ENCODE measurements around the gene ATF7IP2. TPM values are rescaled to one million over a fixed set of nuclear protein-coding genes. Genes with fewer than 3 reads are reported as not detected.

The ATF7IP2 gene
- total and polyA plus RNA-seq, 7 experiments from 2014 or later: 56.5 to 304 (median 75.1) TPM

DNA sequence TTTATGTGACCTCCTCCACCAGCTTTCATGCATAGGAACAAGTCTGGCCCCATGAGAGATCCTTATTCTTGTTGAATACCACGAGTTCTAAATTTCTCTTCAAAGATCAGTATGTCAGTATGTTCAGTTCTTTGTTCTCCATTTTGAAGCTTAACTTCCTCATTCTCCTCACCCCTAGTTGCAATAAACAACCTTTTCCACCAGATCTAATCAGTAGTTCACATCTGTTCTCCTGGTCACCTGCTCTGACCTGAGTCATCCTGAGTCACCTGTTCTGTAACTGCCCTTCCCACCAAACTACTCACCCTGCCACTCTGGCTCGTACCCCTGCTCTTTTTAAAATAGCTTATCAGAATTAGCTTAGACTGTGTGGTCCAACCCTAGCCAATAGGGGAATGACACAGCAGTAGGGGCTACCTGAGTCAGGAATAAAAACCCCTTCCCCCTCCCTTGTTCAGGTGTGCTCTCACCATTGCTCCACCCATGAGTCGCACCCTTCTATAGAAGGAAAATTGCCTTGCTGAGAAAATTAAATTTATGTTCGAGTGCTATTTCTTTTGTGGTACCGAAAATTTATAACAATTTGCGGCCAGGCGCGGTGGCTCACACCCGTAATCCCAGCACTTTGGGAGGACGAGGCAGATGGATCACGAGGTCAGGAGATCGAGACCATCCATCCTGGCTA is 100.0 kb downstream of the ATF7IP2 start:
- Histone ChIP-seq H3K27me3 (ENCODE audit: control insufficient read depth in 2 of 2, insufficient read depth in 2 of 2, low read length in 2 of 2) (no peaks in the 10 kb centered on the region), H3K4me3 (ENCODE audit: low read length) (no peak overlapping the region), H3K27ac (ENCODE audit: low read depth, low read length) (no peak overlapping the region), H3K36me3 (ENCODE audit: control insufficient read depth in 2 of 3, insufficient read depth in 3 of 3, low read length in 3 of 3) (peaks cover 0 to 19% (median 0%) of the 10 kb centered on the region in 3 experiments), H3K9me3 (ENCODE audit: control insufficient read depth in 2 of 3, low read length in 3 of 3) (peaks cover 0 to 43% (median 0%) of the 10 kb centered on the region in 3 experiments), H3K4me1 (ENCODE audit: control insufficient read depth in 2 of 2, insufficient read depth in 2 of 2, low read length in 2 of 2) (no peaks in the 10 kb centered on the region)
- Mint-ChIP-seq H3K27ac (peak overlapping the region in 1 of 9 donors; percentile 22), H3K4me1 (no peaks in the 10 kb centered on the region), H3K36me3 (peaks cover 5 to 46% (median 33%) of the 10 kb centered on the region in 5 donors), H3K9me3 (peaks cover 9 to 62% (median 23%) of the 10 kb centered on the region in 11 donors), H3K27me3 (peaks cover 0 to 3% (median 0%) of the 10 kb centered on the region in 5 donors), H3K4me3 (no peak overlapping the region)
- ChIA-PET CTCF (no interaction called here), POLR2A (no interaction called here)
- DNase-seq (no peak), ATAC-seq (no peak)
- intact Hi-C loops (cut with micrococcal nuclease): no loop called here

GRCh38 chr16:10490141-10490540 is 104.3 kb downstream of the ATF7IP2 start:
- Histone ChIP-seq H3K27ac (ENCODE audit: low read depth, low read length) (no peak overlapping the region), H3K4me3 (ENCODE audit: low read length) (no peak overlapping the region), H3K36me3 (ENCODE audit: control insufficient read depth in 2 of 3, insufficient read depth in 3 of 3, low read length in 3 of 3) (no peaks in the 10 kb centered on the region), H3K4me1 (ENCODE audit: control insufficient read depth in 2 of 2, insufficient read depth in 2 of 2, low read length in 2 of 2) (no peaks in the 10 kb centered on the region), H3K27me3 (ENCODE audit: control insufficient read depth in 2 of 2, insufficient read depth in 2 of 2, low read length in 2 of 2) (no peaks in the 10 kb centered on the region), H3K9me3 (ENCODE audit: control insufficient read depth in 2 of 3, low read length in 3 of 3) (peaks cover 0 to 16% (median 7%) of the 10 kb centered on the region in 3 experiments)
- intact Hi-C loops (cut with micrococcal nuclease): loop anchor here in 1 of 2 donors (10.0 kb wide), 1 partner anchor 45 kb away; no protein-coding TSS in a partner anchor
- no peak for ATAC-seq
- ChIA-PET POLR2A (interaction anchor here (0.6 kb wide), 1 partner anchor 33 kb away, joined by 3 read pairs; no protein-coding TSS in a partner anchor), CTCF (no interaction called here)
- Mint-ChIP-seq H3K27ac (no peak overlapping the region), H3K36me3 (peaks cover 7 to 18% (median 10%) of the 10 kb centered on the region in 5 donors), H3K27me3 (peaks cover 0 to 3% (median 0%) of the 10 kb centered on the region in 5 donors), H3K9me3 (peaks cover 6 to 45% (median 25%) of the 10 kb centered on the region in 11 donors), H3K4me1 (no peaks in the 10 kb centered on the region), H3K4me3 (no peak overlapping the region)
- no peak for DNase-seq

GRCh38 chr16:10493276-10493675 is 107.4 kb downstream of the ATF7IP2 start:
- intact Hi-C loops (cut with micrococcal nuclease): loop anchor here in 1 of 2 donors (10.0 kb wide), 1 partner anchor 48 kb away; no protein-coding TSS in a partner anchor
- Mint-ChIP-seq H3K27me3 (no peaks in the 10 kb centered on the region), H3K4me3 (no peak overlapping the region), H3K9me3 (peaks cover 0 to 37% (median 20%) of the 10 kb centered on the region in 11 donors), H3K36me3 (peaks cover 0 to 17% (median 4%) of the 10 kb centered on the region in 5 donors), H3K4me1 (no peaks in the 10 kb centered on the region), H3K27ac (no peak overlapping the region)
- H3K9me3 ChIP-seq (ENCODE audit: control insufficient read depth in 2 of 3, low read length in 3 of 3): peaks cover 0 to 12% (median 0%) of the 10 kb centered on the region in 3 experiments
- no peaks in the 10 kb centered on the region for H3K36me3 ChIP-seq (ENCODE audit: control insufficient read depth in 2 of 3, insufficient read depth in 3 of 3, low read length in 3 of 3)
- ChIA-PET CTCF (no interaction called here), POLR2A (no interaction called here)
- no peaks in the 10 kb centered on the region for H3K4me1 ChIP-seq (ENCODE audit: control insufficient read depth in 2 of 2, insufficient read depth in 2 of 2, low read length in 2 of 2)
- ATAC-seq: no peak
- no peaks in the 10 kb centered on the region for H3K27me3 ChIP-seq (ENCODE audit: control insufficient read depth in 2 of 2, insufficient read depth in 2 of 2, low read length in 2 of 2)
- no peak overlapping the region for H3K27ac ChIP-seq (ENCODE audit: low read depth, low read length)
- DNase-seq: no peak
- H3K4me3 ChIP-seq (ENCODE audit: low read length): no peak overlapping the region

GRCh38 chr16:10494343-10495030 is 108.6 kb downstream of the ATF7IP2 start:
- no peaks in the 10 kb centered on the region for H3K36me3 ChIP-seq (ENCODE audit: control insufficient read depth in 2 of 3, insufficient read depth in 3 of 3, low read length in 3 of 3)
- H3K27ac Mint-ChIP-seq: no peak overlapping the region
- H3K27ac ChIP-seq (ENCODE audit: low read depth, low read length): no peak overlapping the region
- H3K36me3 Mint-ChIP-seq: peaks cover 0 to 17% (median 3%) of the 10 kb centered on the region in 5 donors
- intact Hi-C loops (cut with micrococcal nuclease): loop anchor here in 1 of 2 donors (10.0 kb wide), 1 partner anchor 50 kb away; no protein-coding TSS in a partner anchor
- no peak overlapping the region for H3K4me3 ChIP-seq (ENCODE audit: low read length)
- no peaks in the 10 kb centered on the region for H3K27me3 Mint-ChIP-seq
- no peaks in the 10 kb centered on the region for H3K4me1 ChIP-seq (ENCODE audit: control insufficient read depth in 2 of 2, insufficient read depth in 2 of 2, low read length in 2 of 2)
- peaks cover 0 to 12% (median 0%) of the 10 kb centered on the region in 3 experiments for H3K9me3 ChIP-seq (ENCODE audit: control insufficient read depth in 2 of 3, low read length in 3 of 3)
- H3K4me1 Mint-ChIP-seq: no peaks in the 10 kb centered on the region
- POLR2A ChIA-PET: no interaction called here
- ATAC-seq (no peak), DNase-seq (no peak)
- H3K9me3 Mint-ChIP-seq: peaks cover 0 to 37% (median 19%) of the 10 kb centered on the region in 11 donors
- no peak overlapping the region for H3K4me3 Mint-ChIP-seq
- CTCF ChIA-PET: no interaction called here
- H3K27me3 ChIP-seq (ENCODE audit: control insufficient read depth in 2 of 2, insufficient read depth in 2 of 2, low read length in 2 of 2): no peaks in the 10 kb centered on the region

DNA sequence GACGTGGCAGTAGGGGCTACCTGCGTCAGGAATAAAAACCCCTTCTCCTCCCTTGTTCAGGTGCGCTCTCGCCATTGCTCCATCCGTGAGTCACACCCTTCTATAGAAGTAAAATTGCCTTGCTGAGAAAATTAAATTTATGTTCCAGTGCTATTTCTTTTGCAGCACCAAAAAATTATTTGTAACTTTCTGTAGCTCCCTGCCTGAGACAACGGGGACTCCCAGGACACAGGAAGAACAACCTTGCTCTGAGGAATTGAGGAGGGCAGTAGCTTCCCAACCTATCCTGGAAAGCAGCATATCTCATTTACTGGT is 109.1 kb downstream of the ATF7IP2 start:
- H3K27me3 ChIP-seq (ENCODE audit: control insufficient read depth in 2 of 2, insufficient read depth in 2 of 2, low read length in 2 of 2): no peaks in the 10 kb centered on the region
- intact Hi-C loops (cut with micrococcal nuclease): loop anchor here in 1 of 2 donors (10.0 kb wide), 1 partner anchor 50 kb away; no protein-coding TSS in a partner anchor
- Mint-ChIP-seq H3K4me1 (no peaks in the 10 kb centered on the region), H3K4me3 (no peak overlapping the region), H3K36me3 (peaks cover 0 to 17% (median 3%) of the 10 kb centered on the region in 5 donors), H3K27ac (no peak overlapping the region), H3K9me3 (peaks cover 0 to 37% (median 19%) of the 10 kb centered on the region in 11 donors), H3K27me3 (no peaks in the 10 kb centered on the region)
- H3K4me3 ChIP-seq (ENCODE audit: low read length): no peak overlapping the region
- no peaks in the 10 kb centered on the region for H3K4me1 ChIP-seq (ENCODE audit: control insufficient read depth in 2 of 2, insufficient read depth in 2 of 2, low read length in 2 of 2)
- DNase-seq: no peak
- CTCF ChIA-PET: no interaction called here
- peaks cover 0 to 12% (median 0%) of the 10 kb centered on the region in 3 experiments for H3K9me3 ChIP-seq (ENCODE audit: control insufficient read depth in 2 of 3, low read length in 3 of 3)
- H3K27ac ChIP-seq (ENCODE audit: low read depth, low read length): no peak overlapping the region
- no peaks in the 10 kb centered on the region for H3K36me3 ChIP-seq (ENCODE audit: control insufficient read depth in 2 of 3, insufficient read depth in 3 of 3, low read length in 3 of 3)
- POLR2A ChIA-PET: no interaction called here
- ATAC-seq: no peak

- Mint-ChIP-seq H3K27me3 (no peaks in the 10 kb centered on the region), H3K4me1 (peaks cover 0 to 7% (median 4%) of the 10 kb centered on the region in 7 donors), H3K4me3 (peak overlapping the region in 1 of 10 donors; percentile 13), H3K27ac (no peak overlapping the region), H3K36me3 (peaks cover 0 to 17% (median 3%) of the 10 kb centered on the region in 5 donors), H3K9me3 (peaks cover 0 to 37% (median 21%) of the 10 kb centered on the region in 11 donors)
- no peak for ATAC-seq
- Histone ChIP-seq H3K9me3 (ENCODE audit: control insufficient read depth in 2 of 3, low read length in 3 of 3) (peaks cover 0 to 12% (median 0%) of the 10 kb centered on the region in 3 experiments), H3K36me3 (ENCODE audit: control insufficient read depth in 2 of 3, insufficient read depth in 3 of 3, low read length in 3 of 3) (no peaks in the 10 kb centered on the region), H3K4me3 (ENCODE audit: low read length) (no peak overlapping the region), H3K27ac (ENCODE audit: low read depth, low read length) (no peak overlapping the region), H3K4me1 (ENCODE audit: control insufficient read depth in 2 of 2, insufficient read depth in 2 of 2, low read length in 2 of 2) (no peaks in the 10 kb centered on the region), H3K27me3 (ENCODE audit: control insufficient read depth in 2 of 2, insufficient read depth in 2 of 2, low read length in 2 of 2) (no peaks in the 10 kb centered on the region)
- peak in 2 of 9 donors; percentile 3 to 12 for DNase-seq
- intact Hi-C loops (cut with micrococcal nuclease): loop anchor here (2.0 to 10.0 kb wide), 2 partner anchors 53 to 179 kb away; no protein-coding TSS in a partner anchor
- ChIA-PET CTCF (interaction anchor here (0.8 to 0.9 kb wide), 2 partner anchors 11 to 12 kb away, joined by 3 to 4 read pairs; no protein-coding TSS in a partner anchor), POLR2A (interaction anchor here (0.8 to 0.9 kb wide), 2 partner anchors 111 to 175 kb away, joined by 3 to 4 read pairs; no protein-coding TSS in a partner anchor)
Observed at GRCh38 chr16:10497132-10498101, 111.6 kb downstream of the ATF7IP2 start.

All from naive thymus-derived CD4-positive, alpha-beta T cell (primary cell).